ENCODE results near the gene ITPK1.

Gene ITPK1

GRCh38 chr14:93104961-93105360 lies 10.8 kb downstream of the ITPK1 start:
- DNase-seq (ENCODE audit: low spot score): no peak

- DNase-seq (ENCODE audit: low spot score): no peak
These were observed 12.2 kb downstream of the ITPK1 start for GRCh38 chr14:93103392-93104080.

GRCh38 chr14:93102141-93102540 lies 13.6 kb downstream of the ITPK1 start:
- no peak for DNase-seq (ENCODE audit: low spot score)

GRCh38 chr14:93101181-93101580 lies 14.5 kb downstream of the ITPK1 start:
- DNase-seq (ENCODE audit: low spot score): no peak

GRCh38 chr14:93100570-93100969 lies 15.2 kb downstream of the ITPK1 start:
- DNase-seq (ENCODE audit: low spot score): no peak

- no peak for DNase-seq (ENCODE audit: low spot score)
These were observed 15.6 kb downstream of the ITPK1 start for GRCh38 chr14:93100100-93100499.

GRCh38 chr14:93099643-93100042 lies 16.1 kb downstream of the ITPK1 start:
- DNase-seq (ENCODE audit: low spot score): no peak

- no peak for DNase-seq (ENCODE audit: low spot score)
These were observed 16.5 kb downstream of the ITPK1 start for GRCh38 chr14:93099196-93099595.

GRCh38 chr14:93096691-93097322 lies 18.9 kb downstream of the ITPK1 start:
- no peak for DNase-seq (ENCODE audit: low spot score)

GRCh38 chr14:93095742-93096510 lies 19.8 kb downstream of the ITPK1 start:
- DNase-seq (ENCODE audit: low spot score): no peak

GRCh38 chr14:93094121-93094918 lies 21.4 kb downstream of the ITPK1 start:
- no peak for DNase-seq (ENCODE audit: low spot score)

- DNase-seq (ENCODE audit: low spot score): no peak
These were observed 22.8 kb downstream of the ITPK1 start for GRCh38 chr14:93092606-93093556.

- DNase-seq (ENCODE audit: low spot score): no peak
These were observed 24.1 kb downstream of the ITPK1 start for GRCh38 chr14:93091666-93092065.

GRCh38 chr14:93090826-93091555 lies 24.7 kb downstream of the ITPK1 start:
- DNase-seq (ENCODE audit: low spot score): peak; percentile 61

- no peak for DNase-seq (ENCODE audit: low spot score)
These were observed 26.0 kb downstream of the ITPK1 start for GRCh38 chr14:93089521-93090269.

GRCh38 chr14:93086441-93087055 lies 29.2 kb downstream of the ITPK1 start:
- no peak for DNase-seq (ENCODE audit: low spot score)

GRCh38 chr14:93085911-93086310 lies 29.8 kb downstream of the ITPK1 start:
- DNase-seq (ENCODE audit: low spot score): no peak

- no peak for DNase-seq (ENCODE audit: low spot score)
These were observed 30.6 kb downstream of the ITPK1 start for GRCh38 chr14:93084866-93085857.
